SK-N-SH treated with all-trans-retinoic acid at 6 μM for 48 hours (cell line): ENCODE results near the gene BIN2.

Experiments
- BACH2 ChIP-seq: fragments of 250-450 bp; sonication (Bioruptor Pico); IDR thresholded peaks from 2 replicates; pipeline ENCODE4 v1.9.0; 2021; ENCODE audit warnings: mild to moderate bottlenecking, borderline replicate concordance
- PPARA ChIP-seq: fragments of 250-450 bp; sonication (Bioruptor Pico); IDR thresholded peaks from 2 replicates; pipeline ENCODE4 v1.5.0; 2020; ENCODE audit warnings: mild to moderate bottlenecking, borderline replicate concordance
- ZFP3 ChIP-seq: fragments of 250-450 bp; sonication (Bioruptor Pico); IDR thresholded peaks from 2 replicates; pipeline ENCODE4 v1.5.0; 2020; ENCODE audit warnings: mild to moderate bottlenecking, moderate library complexity
- ZFP30 ChIP-seq: fragments of 450-650 bp; formaldehyde crosslinking; IDR thresholded peaks from 2 replicates; pipeline ENCODE4 v1.5.0; 2022; ENCODE audit warnings: mild to moderate bottlenecking, moderate library complexity
- TF ChIP-seq, protein P1 (sequence below): fragments of 250-450 bp; sonication (Bioruptor Pico); IDR thresholded peaks from 2 replicates; pipeline ENCODE4 v1.8.0; 2020; ENCODE audit warnings: mild to moderate bottlenecking, moderate library complexity, borderline replicate concordance

DNA sequence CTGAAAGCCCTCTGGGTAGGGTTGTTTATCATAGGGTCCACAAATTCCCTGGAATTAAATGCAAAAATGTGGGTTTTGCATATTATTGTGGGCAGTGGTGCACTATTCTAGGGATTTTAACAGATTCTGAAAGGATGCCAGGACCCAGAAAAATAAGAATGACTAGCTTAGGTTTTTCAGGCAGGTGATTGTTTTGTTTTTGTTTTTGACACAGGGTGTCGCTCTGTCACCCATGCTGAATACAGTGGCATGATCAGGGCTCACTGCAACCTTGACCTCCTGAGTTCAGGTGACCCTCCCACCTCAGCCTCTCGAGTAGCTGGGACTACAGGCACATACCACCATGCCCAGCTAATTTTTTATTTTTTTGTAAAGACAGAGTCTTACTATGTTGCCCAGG lies 48.0 kb upstream of the BIN2 start:
- TF ChIP-seq PPARA (no peak), BACH2 (CRISPR knock-in tag) (no peak), ZFP30 (no peak), ZFP3 (CRISPR knock-in tag) (no peak)
- TF ChIP-seq, protein P1, sequence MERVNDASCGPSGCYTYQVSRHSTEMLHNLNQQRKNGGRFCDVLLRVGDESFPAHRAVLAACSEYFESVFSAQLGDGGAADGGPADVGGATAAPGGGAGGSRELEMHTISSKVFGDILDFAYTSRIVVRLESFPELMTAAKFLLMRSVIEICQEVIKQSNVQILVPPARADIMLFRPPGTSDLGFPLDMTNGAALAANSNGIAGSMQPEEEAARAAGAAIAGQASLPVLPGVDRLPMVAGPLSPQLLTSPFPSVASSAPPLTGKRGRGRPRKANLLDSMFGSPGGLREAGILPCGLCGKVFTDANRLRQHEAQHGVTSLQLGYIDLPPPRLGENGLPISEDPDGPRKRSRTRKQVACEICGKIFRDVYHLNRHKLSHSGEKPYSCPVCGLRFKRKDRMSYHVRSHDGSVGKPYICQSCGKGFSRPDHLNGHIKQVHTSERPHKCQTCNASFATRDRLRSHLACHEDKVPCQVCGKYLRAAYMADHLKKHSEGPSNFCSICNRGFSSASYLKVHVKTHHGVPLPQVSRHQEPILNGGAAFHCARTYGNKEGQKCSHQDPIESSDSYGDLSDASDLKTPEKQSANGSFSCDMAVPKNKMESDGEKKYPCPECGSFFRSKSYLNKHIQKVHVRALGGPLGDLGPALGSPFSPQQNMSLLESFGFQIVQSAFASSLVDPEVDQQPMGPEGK (CRISPR knock-in tag), result no peak
